OCI-LY3 (cell line): ENCODE results near the gene MCM8.

Source experiments
- CTCF ChIP-seq: fragments of 200-600, 300-600 bp; sonication (generic); IDR thresholded peaks from 2 replicates; pipeline ENCODE4 v1.5.1; 2014; ENCODE audit warnings: antibody characterized with exemption, low read length, low read depth
- EZH2phosphoT487 ChIP-seq: fragments of 200-600 bp; shearing (Covaris generic); IDR thresholded peaks from 2 replicates; pipeline ENCODE4 v1.6.1; 2018; ENCODE audit warnings: antibody characterized with exemption, mixed run types, low read depth

GRCh38 chr20:6028818-6029217 lies 78.4 kb downstream of the MCM8 start:
- TF ChIP-seq CTCF (no peak), EZH2phosphoT487 (no peak)
